HG03432 (cell line): ENCODE measurements around the gene LHX8.
"Not testable (repeated sequence)": the region's sequence is repeated elsewhere in the genome, so short reads cannot be mapped to it uniquely, and the experiment has no call there.

Experiments
- ATAC-seq: cut with Tn5 transposase; IDR thresholded peaks from one replicate; pipeline ENCODE4 v1.9.1; 2021; ENCODE audit warnings: mild to moderate bottlenecking, moderate library complexity; ENCODE audit not compliant: unreplicated experiment

Gene LHX8

DNA sequence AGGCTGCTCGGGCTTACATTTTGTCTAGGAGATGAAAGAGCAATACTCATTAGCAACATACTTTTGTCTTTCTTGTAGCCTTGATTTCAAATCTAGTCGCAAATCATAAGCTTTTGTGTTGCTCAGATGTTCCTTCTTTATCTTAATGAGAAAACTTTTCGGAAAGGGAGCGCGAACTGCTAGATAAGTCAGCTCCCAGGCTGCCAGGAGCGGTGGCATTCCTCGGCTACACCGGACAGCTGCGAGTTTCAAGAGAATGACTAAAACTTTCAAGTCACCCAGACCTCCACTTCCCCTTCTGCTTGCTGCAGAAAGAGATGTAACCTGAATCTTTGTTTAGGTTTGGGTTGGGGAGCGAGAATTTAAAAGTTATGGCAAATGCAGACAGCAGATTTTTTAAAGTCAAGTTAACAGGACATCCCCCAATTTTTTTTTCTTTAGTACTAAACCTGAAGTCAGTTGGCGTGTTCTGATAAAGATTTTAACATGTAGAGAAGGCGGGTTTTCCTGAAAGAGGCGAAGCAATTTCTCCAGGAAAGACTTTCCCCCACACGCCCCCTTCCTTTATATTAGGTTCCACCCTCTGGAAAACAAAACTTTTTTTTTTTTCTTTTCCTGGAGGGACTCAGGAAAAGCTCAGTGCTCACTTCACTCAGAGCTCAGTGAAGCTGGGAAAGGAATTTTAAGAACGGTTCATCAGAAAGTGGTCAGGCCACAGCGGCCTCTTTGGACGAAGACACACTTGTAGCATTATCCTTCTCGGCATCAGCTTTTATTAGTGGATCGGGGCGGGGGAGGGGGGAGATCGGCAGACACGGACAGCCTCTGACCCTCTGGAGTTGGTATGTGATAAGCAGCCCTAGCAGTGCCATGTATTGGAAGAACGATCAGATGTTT lies at the start of gene LHX8:
Gene LHX8, plus strand, starts transcription at position 639 of the 897 bp plus-strand sequence. CDS start 2,227 bp downstream, outside the sequence.
- peak; percentile 42 for ATAC-seq

DNA sequence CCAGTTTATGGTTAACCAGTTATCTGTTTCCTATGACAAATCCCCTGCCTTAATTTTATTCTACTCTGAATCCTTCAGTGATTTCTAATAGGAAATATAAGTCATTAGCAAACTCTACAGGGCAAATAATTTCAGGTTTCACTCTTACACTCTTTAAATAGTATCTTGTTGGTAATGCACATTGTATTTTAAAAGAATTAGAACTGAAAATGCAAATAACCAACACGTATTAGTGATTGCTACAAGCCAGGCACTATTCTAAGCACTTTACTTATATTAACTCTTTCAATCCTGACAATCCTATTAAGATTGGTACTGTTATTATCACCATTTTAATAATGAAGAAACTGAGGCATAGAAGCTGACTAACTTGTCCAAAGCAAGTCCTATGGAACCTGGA lies 48.3 kb upstream of the LHX8 start:
- ATAC-seq, result no peak

DNA sequence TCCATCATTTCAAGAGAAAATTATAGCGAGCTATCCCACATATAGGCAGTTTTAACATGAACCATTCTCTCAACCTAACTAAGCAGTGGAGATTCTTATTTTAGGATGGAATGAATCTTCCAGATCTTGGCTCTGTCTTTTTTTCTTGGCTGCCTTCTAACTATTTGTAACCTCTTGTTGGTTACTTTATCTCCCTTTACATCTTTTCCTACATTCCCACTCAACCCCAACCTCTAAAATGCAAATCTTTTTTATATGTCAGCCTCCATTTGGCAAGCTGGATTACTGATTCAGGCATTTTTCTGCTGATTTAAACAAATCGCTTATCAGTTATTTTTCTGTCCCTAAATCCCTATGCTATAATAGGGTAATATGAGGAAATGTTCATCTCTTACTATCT lies 46.9 kb upstream of the LHX8 start:
- ATAC-seq, result no peak

- ATAC-seq, result no peak
Observed at GRCh38 chr1:75092141-75092540, 42.0 kb upstream of the LHX8 start.

GRCh38 chr1:75097654-75098053 lies 36.5 kb upstream of the LHX8 start:
- no peak for ATAC-seq

- ATAC-seq, result no peak
Observed at GRCh38 chr1:75099581-75099980, 34.6 kb upstream of the LHX8 start.

DNA sequence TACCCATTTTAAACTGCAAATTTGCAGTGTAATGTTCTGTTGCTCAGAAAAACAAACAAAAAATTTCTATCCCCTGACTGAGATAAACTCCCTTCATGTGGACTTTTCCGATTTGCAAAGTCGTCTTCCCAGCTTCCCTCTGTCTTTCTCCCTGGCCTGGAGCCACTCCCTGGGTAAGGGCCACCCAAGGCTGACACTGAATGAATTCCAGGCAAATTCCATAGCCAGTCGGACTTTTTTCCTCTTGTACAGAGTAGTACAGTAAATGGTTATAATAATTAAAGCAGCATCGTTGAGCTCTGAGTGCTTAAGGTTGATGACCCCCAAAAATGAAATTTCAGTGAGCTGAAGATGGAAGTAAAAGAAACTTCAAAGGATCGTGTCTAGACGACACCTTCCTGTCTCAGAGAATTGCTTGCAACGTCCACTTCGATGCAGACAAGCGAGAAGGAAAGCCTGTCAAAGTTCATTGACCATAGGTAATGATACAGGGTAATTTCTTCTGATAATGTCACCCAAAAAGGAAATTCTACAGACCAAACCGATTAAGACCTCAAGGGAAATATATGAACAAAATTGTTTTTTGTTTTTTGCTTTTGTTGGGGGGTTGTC lies 33.6 kb upstream of the LHX8 start:
- ATAC-seq, result no peak

DNA sequence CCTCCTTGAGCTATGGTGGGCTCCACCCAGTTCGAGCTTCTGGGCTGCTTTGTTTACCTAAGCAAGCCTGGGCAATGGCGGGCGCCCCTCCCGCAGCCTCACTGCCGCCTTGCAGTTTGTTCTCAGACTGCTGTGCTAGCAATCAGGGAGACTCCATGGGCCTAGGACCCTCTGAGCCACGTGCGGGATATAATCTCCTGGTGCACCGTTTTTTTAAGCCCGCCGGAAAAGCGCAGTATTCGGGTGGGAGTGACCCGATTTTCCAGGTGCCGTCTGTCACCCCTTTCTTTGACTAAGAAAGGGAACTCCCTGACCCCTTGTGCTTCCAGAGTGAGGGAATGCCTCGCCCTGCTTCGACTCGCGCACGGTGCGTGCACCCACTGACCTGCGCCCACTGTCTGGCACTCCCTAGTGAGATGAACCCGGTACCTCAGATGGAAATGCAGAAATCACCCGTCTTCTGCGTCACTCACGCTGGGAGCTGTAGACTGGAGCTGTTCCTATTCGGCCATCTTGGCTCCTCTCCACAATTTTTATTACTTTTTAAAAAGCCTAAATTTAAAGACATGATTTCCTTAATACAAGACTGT lies 21.7 kb upstream of the LHX8 start:
- not testable (repeated sequence) for ATAC-seq

GRCh38 chr1:75115654-75116053 lies 18.5 kb upstream of the LHX8 start:
- no peak for ATAC-seq

GRCh38 chr1:75123756-75124155 lies 10.4 kb upstream of the LHX8 start:
- ATAC-seq, result no peak

DNA sequence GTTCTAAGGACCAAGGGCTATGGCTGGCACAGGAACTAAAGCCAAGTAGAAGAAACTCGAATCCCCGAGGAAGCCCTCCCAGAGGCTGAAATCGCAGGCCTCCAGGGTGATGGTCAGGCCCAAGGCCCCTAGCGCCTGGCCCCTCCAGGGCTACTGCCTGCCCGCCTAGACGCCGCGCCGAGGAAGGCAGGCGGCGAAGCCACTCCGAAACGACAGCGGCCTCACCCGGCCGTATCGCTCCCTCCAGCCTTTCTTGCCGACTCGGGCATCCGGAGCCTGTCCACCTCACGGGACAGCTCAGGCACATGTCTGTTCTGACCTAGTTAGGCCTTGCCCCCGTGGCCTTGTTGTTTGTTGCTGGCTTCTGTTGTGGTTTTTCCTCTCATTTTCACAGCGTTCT lies 9.7 kb upstream of the LHX8 start:
- no peak for ATAC-seq

GRCh38 chr1:75125161-75125726 lies 8.9 kb upstream of the LHX8 start:
- no peak for ATAC-seq

DNA sequence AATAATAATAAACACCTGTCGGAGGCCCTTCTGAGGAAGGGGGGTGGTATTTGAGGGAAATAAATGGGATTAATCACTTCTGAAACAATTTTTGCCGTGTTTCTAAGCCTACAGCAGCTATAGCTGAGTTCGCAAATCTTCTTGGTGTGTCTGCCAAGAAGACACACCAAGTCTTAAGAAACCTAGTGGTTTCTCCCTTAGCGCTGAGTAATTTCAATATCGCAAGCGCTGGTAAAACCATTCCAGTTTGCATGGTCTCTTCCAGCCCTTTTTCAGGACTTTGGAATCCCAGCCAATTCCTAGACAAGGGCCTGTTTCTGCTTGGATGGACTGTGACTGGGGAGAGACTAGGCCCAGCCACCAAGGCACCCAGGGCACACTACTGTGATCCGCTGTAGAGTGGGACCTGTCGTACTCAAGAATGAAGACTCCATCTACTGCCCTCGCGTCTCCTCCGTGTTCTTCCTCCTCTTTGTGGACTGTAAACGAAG lies 7.5 kb upstream of the LHX8 start:
- no peak for ATAC-seq

GRCh38 chr1:75127916-75128717 lies 6.1 kb upstream of the LHX8 start:
- ATAC-seq, result no peak

- no peak for ATAC-seq
Observed at GRCh38 chr1:75129660-75129982, 4.6 kb upstream of the LHX8 start.

DNA sequence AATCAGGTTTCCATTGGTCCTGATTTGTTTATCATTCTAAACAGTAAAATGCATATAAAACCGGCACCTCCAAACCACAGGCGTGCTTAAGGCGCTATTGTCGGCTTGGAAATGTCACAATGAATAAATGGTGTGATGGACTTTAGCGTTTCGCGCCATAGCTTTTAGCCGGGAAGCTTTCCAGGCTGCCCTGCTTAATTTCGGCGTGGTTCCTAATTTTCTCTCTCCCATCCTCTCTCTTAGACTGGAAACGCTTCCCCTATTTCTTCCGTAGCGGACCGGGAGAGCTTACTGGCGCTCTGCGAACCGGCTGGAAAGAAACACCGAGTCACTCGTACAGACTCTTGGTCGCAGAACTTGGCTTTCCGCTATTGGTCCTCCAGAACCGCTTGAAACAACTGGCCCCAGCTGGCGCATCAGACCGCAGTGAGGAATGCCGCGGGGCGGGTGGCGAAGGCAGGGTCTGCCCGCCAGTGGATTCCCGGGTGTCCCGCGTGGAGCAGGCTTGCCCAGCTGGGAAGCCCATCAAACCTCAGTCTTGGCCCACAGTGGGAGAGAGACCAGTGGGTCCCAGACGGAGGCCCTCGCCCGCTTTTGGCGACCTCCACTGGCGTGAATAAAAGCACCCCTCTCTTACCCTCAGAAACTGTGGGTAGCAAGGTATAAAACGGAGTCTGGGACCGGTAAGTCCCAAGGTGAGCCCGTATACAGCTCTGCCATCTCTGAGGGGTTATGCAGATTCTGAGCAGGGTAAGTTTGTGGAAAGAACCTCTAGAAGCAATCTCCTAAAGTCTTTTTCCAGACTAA lies 4.0 kb upstream of the LHX8 start:
- no peak for ATAC-seq

DNA sequence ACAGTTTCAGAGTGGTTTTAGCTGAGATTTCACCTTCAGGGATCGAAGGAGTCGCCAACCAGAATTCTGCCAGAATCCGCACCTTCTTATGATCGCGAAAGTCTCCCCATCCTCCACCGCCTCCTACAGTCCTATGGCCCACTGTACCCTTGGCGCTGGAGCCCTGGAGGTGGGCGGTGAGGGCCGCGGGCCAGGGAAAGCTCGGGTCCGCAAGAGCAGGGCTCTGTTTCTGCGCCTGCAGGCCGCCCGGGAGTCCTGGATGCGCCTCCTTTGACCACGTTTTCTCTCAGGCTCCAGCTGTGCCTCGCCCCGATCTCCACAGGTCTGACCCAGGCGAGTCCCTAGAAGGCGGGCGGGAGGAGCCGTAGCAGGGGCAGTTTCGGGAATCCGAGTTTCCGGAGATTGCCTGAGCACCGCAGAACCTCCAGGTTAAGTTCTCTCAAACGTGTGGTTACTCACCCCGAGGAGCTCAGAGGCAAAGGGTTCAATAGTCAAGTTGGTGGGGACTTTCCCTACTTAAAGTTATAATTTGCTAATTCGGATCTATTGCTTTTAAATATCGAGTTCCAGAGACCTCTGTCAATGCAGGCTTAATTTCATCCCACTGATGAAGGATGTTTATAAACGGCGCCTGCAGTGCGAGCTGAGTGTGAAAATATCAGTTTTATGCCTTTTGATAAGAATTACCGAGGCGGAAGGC lies 3.2 kb upstream of the LHX8 start:
- no peak for ATAC-seq

DNA sequence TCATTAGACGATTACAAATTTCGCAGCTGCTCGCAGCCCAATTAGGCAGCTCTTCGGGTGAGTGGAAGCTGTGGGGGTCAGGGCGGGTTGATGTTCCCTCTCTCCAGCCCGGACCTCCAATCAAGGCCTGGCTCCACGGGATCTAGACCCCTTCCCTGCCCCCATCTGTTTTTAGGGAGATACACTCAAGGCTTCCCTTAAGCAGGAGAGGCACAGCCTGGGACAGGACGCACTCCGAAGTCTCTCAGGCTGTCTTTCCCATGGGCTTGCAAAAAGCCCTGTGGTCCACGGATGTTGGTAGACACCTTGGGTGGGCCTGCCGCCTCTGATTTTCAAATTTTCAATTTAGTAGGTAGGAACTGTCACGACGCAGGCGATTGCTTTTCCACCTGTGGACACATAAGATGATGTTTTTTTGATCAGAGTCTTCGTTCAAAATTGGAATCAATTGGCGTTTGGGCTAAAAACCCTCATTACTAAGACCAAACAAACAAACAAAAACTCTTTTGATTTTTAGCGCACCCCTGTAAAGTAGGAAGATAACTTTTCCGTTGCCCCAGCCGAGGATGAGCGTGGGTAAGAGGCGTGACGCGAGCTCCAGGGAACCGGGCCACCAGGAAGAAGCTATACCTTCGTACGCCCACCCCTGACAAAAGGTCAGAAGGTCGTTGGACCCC lies 2.5 kb upstream of the LHX8 start:
- ATAC-seq, result no peak
